BJ (cell line): ENCODE results near the gene STK33. TPM values are rescaled to one million over a fixed set of nuclear protein-coding genes. Genes with fewer than 3 reads are reported as not detected.

Source experiments
- CTCF ChIA-PET: fragments of 350-600 bp; formaldehyde crosslinking; extraction: SDS; loops from one replicate; lab custom pipeline; 2021; ENCODE audit warnings: antibody characterized with exemption, inconsistent platforms; lab: Yijun Ruan, JAX
- POLR2A ChIA-PET: fragments of 300-600 bp; sonication (Branson Sonifier 250); formaldehyde crosslinking; extraction: SDS; loops from one replicate; lab custom pipeline; 2021; ENCODE audit warnings: antibody characterized with exemption; lab: Charles Lee
- DNase-seq: peaks from one replicate; pipeline ENCODE4 v3.0.0-alpha.2; 2011; ENCODE audit warnings: low read depth
- H3K27me3 ChIP-seq: 2 replicates; pipeline ENCODE4 v1.6.0; 2011; ENCODE audit warnings: low read length; ENCODE audit not compliant: control insufficient read depth, insufficient read depth
- H3K36me3 ChIP-seq: 2 replicates; pipeline ENCODE4 v1.5.1; 2011; ENCODE audit warnings: low read length; ENCODE audit not compliant: control insufficient read depth, insufficient read depth
- H3K4me3 ChIP-seq: 2 replicates; pipeline ENCODE4 v1.5.1; 2011; ENCODE audit warnings: low read depth, mild to moderate bottlenecking, control low read depth, low read length
- CTCF ChIP-seq: IDR thresholded peaks from 2 replicates; pipeline ENCODE4 v1.5.1; 2011; ENCODE audit warnings: low read depth, mild to moderate bottlenecking, control low read depth, inconsistent platforms, low read length, moderate library complexity; ENCODE audit not compliant: insufficient read depth
- polyA plus RNA-seq: library from polyadenylated mRNA; depleted of rRNA; stranded (reverse); fragments of >200 nt; gene quantifications from 2 replicates; pipeline ENCODE4 v1.2.3, GENCODE V29; 2011

STK33 gene
- polyA plus RNA-seq, 1 experiment = 3.0 TPM

- H3K27me3 ChIP-seq = no peaks in the 10 kb centered on the region
- TF ChIP-seq CTCF = no peak
- H3K36me3 ChIP-seq = peaks cover 7% of the 10 kb centered on the region
- ChIA-PET POLR2A (interaction anchor here (1.0 kb wide), 1 partner anchor 12 kb away, joined by 3 read pairs; no protein-coding TSS in a partner anchor), CTCF (interaction anchor here (0.9 to 2.4 kb wide), 4 partner anchors 10 to 34 kb away, joined by 3 to 6 read pairs (median 5); no protein-coding TSS in a partner anchor)
- DNase-seq = no peak
- H3K4me3 ChIP-seq = no peak overlapping the region
Observed at GRCh38 chr11:8639655-8640054, 45.6 kb upstream of the STK33 start.

GRCh38 chr11:8638300-8638699, 44.3 kb upstream of the STK33 start:
- ChIA-PET POLR2A (no interaction called here), CTCF (interaction anchor here (1.0 to 2.4 kb wide), 2 partner anchors 8 to 12 kb away, joined by 3 to 6 read pairs; no protein-coding TSS in a partner anchor)
- Histone ChIP-seq H3K36me3 (peaks cover 7% of the 10 kb centered on the region), H3K4me3 (no peak overlapping the region), H3K27me3 (no peaks in the 10 kb centered on the region)
- DNase-seq = no peak
- no peak for TF ChIP-seq CTCF

- no peak overlapping the region for H3K4me3 ChIP-seq
- H3K27me3 ChIP-seq = no peaks in the 10 kb centered on the region
- no peak for DNase-seq
- peaks cover 5% of the 10 kb centered on the region for H3K36me3 ChIP-seq
- TF ChIP-seq CTCF = no peak
- POLR2A ChIA-PET = interaction anchor here (0.6 kb wide), 1 partner anchor 38 kb away, joined by 3 read pairs; no protein-coding TSS in a partner anchor
- CTCF ChIA-PET = no interaction called here
Observed at GRCh38 chr11:8636127-8636526, 42.1 kb upstream of the STK33 start.

- Histone ChIP-seq H3K36me3 (peaks cover 3% of the 10 kb centered on the region), H3K4me3 (no peak overlapping the region), H3K27me3 (no peaks in the 10 kb centered on the region)
- no peak for DNase-seq
- ChIA-PET CTCF (no interaction called here), POLR2A (no interaction called here)
- TF ChIP-seq CTCF = no peak
Observed at GRCh38 chr11:8634498-8634897, 40.5 kb upstream of the STK33 start.

GRCh38 chr11:8631395-8632118, 37.5 kb upstream of the STK33 start:
- TF ChIP-seq CTCF = no peak
- ChIA-PET CTCF (interaction anchor here (0.6 to 1.2 kb wide), 3 partner anchors 10 to 24 kb away, joined by 3 to 5 read pairs (median 4); no protein-coding TSS in a partner anchor), POLR2A (interaction anchor here (0.5 kb wide), 1 partner anchor 10 kb away, joined by 5 read pairs; no protein-coding TSS in a partner anchor)
- no peaks in the 10 kb centered on the region for H3K36me3 ChIP-seq
- H3K4me3 ChIP-seq = no peak overlapping the region
- no peaks in the 10 kb centered on the region for H3K27me3 ChIP-seq
- no peak for DNase-seq
